KG1 (cell line): Measurements from ENCODE around the gene SVEP1.
"Not testable (repeated sequence)": the region's sequence is repeated elsewhere in the genome, so short reads cannot be mapped to it uniquely, and the experiment has no call there.

Source experiments
- DNase-seq: peaks from one replicate; lab custom pipeline; 2025; lab: John Stamatoyannopoulos, UW

Gene SVEP1

GRCh38 chr9:110443866-110444220 lies 135.7 kb downstream of the SVEP1 start:
- no peak for DNase-seq

GRCh38 chr9:110443146-110443865 lies 136.2 kb downstream of the SVEP1 start:
- DNase-seq: no peak

- no peak for DNase-seq
Observed at GRCh38 chr9:110440796-110441195, 138.7 kb downstream of the SVEP1 start.

- no peak for DNase-seq
Observed at GRCh38 chr9:110440172-110440571, 139.4 kb downstream of the SVEP1 start.

- DNase-seq: no peak
Observed at GRCh38 chr9:110432253-110432652, 147.3 kb downstream of the SVEP1 start.

GRCh38 chr9:110429453-110429852 lies 150.1 kb downstream of the SVEP1 start:
- no peak for DNase-seq

- peak; percentile 36 for DNase-seq
Observed at GRCh38 chr9:110427497-110428104, 151.9 kb downstream of the SVEP1 start.

- DNase-seq: no peak
Observed at GRCh38 chr9:110426052-110426709, 153.4 kb downstream of the SVEP1 start.

GRCh38 chr9:110414471-110414870 lies 165.1 kb downstream of the SVEP1 start:
- no peak for DNase-seq

- DNase-seq: no peak
Observed at GRCh38 chr9:110410961-110411360, 168.6 kb downstream of the SVEP1 start.

GRCh38 chr9:110408598-110408997 lies 170.9 kb downstream of the SVEP1 start:
- no peak for DNase-seq

- DNase-seq: no peak
Observed at GRCh38 chr9:110405858-110406443, 173.6 kb downstream of the SVEP1 start.

GRCh38 chr9:110404473-110404872 lies 175.1 kb downstream of the SVEP1 start:
- no peak for DNase-seq

- no peak for DNase-seq
Observed at GRCh38 chr9:110399983-110400382, 179.6 kb downstream of the SVEP1 start.

GRCh38 chr9:110398992-110399391 lies 180.5 kb downstream of the SVEP1 start:
- not testable (repeated sequence) for DNase-seq

- no peak for DNase-seq
Observed at GRCh38 chr9:110391826-110392485, 187.6 kb downstream of the SVEP1 start.

- no peak for DNase-seq
Observed at GRCh38 chr9:110389148-110389750, 190.3 kb downstream of the SVEP1 start.

GRCh38 chr9:110383491-110383890 lies 196.1 kb downstream of the SVEP1 start:
- no peak for DNase-seq

GRCh38 chr9:110382731-110383130 lies 196.8 kb downstream of the SVEP1 start:
- DNase-seq: no peak

GRCh38 chr9:110371411-110372007 lies 208.0 kb downstream of the SVEP1 start:
- no peak for DNase-seq

GRCh38 chr9:110370315-110370714 lies 209.2 kb downstream of the SVEP1 start:
- DNase-seq: no peak

- no peak for DNase-seq
Observed at GRCh38 chr9:110364451-110364850, 215.1 kb downstream of the SVEP1 start.
